SU-DHL-6 (cell line): ENCODE results near the gene KCNB1.

Source experiments
- EZH2phosphoT487 ChIP-seq: fragments of 200-600 bp; sonication (generic), shearing (Covaris generic); conservative IDR thresholded peaks from 2 replicates; pipeline ENCODE4 v1.6.1; 2018; ENCODE audit warnings: mild to moderate bottlenecking, antibody characterized with exemption, low read length, moderate library complexity, mixed read lengths
- TF ChIP-seq, protein P1 (sequence below): fragments of 200-600 bp; sonication (generic); IDR thresholded peaks from one replicate; pipeline ENCODE4 v1.5.1; 2017; ENCODE audit warnings: antibody characterized with exemption, mild to moderate bottlenecking, low read length, moderate library complexity; ENCODE audit not compliant: insufficient read depth, poor library complexity, severe bottlenecking

DNA sequence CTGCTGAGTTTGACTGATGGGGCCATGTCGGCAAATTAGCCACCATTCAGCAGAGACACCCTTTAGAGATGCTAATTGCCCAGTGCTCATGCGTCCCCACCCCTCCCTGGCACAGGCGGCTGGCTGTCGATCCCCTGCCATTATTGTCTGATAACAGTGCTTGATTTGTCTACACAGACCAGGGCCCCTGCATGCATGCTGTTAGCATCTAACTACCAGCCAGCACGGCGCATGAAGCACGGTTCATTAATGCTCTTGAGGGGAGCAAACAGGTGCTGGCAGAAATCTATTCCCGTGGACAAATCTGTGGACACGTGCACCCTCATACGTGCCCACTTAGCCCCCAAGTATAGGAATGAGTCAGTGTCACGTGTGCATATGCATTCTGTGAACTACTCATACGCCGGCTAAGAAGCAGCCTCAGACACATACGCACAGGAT is 32.2 kb downstream of the KCNB1 start:
- TF ChIP-seq, protein P1, sequence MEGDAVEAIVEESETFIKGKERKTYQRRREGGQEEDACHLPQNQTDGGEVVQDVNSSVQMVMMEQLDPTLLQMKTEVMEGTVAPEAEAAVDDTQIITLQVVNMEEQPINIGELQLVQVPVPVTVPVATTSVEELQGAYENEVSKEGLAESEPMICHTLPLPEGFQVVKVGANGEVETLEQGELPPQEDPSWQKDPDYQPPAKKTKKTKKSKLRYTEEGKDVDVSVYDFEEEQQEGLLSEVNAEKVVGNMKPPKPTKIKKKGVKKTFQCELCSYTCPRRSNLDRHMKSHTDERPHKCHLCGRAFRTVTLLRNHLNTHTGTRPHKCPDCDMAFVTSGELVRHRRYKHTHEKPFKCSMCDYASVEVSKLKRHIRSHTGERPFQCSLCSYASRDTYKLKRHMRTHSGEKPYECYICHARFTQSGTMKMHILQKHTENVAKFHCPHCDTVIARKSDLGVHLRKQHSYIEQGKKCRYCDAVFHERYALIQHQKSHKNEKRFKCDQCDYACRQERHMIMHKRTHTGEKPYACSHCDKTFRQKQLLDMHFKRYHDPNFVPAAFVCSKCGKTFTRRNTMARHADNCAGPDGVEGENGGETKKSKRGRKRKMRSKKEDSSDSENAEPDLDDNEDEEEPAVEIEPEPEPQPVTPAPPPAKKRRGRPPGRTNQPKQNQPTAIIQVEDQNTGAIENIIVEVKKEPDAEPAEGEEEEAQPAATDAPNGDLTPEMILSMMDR: no peak
- no peak for TF ChIP-seq EZH2phosphoT487
